ENCODE results near the gene DNASE1L2. TPM values are rescaled to one million over a fixed set of nuclear protein-coding genes. Genes with fewer than 3 reads are reported as not detected.

DNASE1L2 gene
- total RNA-seq, 1 donor from 2014 or later = 0.21 TPM

DNA sequence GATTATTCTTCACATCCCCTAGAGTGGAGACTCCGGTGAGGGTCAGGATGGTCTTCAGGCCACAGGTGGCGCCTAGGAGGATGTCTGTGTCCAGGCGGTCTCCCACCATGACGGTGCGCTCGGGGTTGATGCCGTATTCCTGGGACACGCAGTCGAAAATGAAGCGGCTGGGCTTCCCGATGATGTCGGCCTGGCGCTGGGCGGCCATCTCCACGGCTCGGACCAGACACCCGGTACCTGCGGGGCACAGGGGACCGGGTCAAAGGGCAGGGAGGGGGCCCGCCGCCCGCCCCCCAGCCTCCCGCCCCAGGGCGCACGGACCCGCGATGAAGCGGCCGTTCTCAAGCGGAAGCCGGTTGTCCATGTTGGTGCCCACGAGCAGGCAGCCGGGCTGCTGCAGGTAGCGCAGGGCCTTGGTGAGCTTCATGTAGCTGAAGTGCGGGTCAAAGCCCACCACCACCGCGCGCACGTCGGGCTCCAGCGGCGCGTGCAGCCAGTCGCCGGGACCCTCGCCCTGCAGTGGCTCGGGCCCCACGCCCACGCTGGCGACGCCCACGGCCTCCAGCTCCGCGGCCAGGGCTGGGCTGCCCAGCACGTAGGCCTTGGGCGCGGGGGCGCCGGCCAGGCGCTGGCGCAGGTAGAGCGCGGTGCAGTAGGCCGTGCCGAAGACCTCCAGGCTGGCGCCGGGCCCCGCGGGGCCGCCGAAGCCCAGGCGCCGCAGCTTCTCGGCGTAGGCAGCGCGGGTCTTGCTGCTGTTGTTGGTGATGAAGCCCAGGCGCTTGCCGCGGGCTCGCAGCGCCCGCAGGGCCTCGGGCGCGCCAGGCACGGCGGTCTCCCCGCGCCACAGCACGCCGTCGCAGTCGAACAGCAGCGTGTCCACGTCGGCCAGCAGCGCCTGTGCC lies 22.2 kb upstream of the DNASE1L2 start:
- TF ChIP-seq, protein P1, sequence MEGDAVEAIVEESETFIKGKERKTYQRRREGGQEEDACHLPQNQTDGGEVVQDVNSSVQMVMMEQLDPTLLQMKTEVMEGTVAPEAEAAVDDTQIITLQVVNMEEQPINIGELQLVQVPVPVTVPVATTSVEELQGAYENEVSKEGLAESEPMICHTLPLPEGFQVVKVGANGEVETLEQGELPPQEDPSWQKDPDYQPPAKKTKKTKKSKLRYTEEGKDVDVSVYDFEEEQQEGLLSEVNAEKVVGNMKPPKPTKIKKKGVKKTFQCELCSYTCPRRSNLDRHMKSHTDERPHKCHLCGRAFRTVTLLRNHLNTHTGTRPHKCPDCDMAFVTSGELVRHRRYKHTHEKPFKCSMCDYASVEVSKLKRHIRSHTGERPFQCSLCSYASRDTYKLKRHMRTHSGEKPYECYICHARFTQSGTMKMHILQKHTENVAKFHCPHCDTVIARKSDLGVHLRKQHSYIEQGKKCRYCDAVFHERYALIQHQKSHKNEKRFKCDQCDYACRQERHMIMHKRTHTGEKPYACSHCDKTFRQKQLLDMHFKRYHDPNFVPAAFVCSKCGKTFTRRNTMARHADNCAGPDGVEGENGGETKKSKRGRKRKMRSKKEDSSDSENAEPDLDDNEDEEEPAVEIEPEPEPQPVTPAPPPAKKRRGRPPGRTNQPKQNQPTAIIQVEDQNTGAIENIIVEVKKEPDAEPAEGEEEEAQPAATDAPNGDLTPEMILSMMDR (IDR thresholded peaks at IDR 0.05; ENCODE audit: insufficient read depth, low read length, poor library complexity, severe bottlenecking) = no peak
- Histone ChIP-seq H3K27me3 (ENCODE audit: control insufficient read depth, insufficient read depth, low read length) (no peaks in the 10 kb centered on the region), H3K36me3 (ENCODE audit: control insufficient read depth, insufficient read depth, low read length) (peaks cover 5% of the 10 kb centered on the region), H3K4me3 (ENCODE audit: low read depth, low read length) (peak overlapping the region; percentile 48)
- no peak for DNase-seq (ENCODE audit: low read depth)

DNA sequence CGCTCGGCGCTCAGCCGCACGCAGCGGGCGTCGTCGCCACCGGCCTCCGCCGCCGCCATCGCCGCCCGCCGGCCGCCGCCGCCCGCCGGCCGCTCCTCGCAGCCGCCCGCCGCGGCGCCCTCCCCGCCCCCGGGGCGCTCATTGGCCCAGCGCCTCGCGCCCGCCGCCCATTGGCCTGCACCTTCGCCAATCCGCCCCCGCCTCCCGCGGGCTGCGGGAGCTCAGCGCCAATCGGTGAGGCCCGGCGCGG lies 21.6 kb upstream of the DNASE1L2 start, which contains the start of gene PGP:
Gene PGP (minus strand): TSS at position 122 of the 250 bp plus-strand sequence. CDS start 63 bp downstream, at position 59.
- TF ChIP-seq, protein P1 (IDR thresholded peaks at IDR 0.05; ENCODE audit: insufficient read depth, low read length, poor library complexity, severe bottlenecking) = no peak
- peaks cover 5% of the 10 kb centered on the region for H3K36me3 ChIP-seq (ENCODE audit: control insufficient read depth, insufficient read depth, low read length)
- H3K4me3 ChIP-seq (ENCODE audit: low read depth, low read length) = peak within 1 kb of the TSS; percentile 85
- no peak for DNase-seq (ENCODE audit: low read depth)
- no peaks in the 10 kb centered on the region for H3K27me3 ChIP-seq (ENCODE audit: control insufficient read depth, insufficient read depth, low read length)

DNA sequence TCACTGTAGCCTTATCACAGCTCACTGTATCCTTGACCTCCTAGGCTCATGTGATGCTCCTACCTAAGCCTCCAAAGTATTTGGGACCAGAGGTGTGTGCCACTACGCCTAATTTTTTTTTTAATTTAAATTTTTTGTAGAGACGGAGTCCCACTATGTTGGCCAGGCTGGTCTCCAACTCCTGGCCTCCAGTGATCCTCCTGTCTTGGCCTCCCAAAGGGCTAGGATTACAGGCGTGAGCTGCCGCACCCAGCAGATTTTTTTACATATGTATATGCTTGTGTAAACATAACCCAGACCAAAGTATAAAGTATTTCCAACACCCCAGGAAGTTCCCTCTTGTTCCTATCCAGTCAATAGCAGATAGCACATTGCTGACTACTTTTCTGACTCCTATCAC lies 19.9 kb upstream of the DNASE1L2 start:
- TF ChIP-seq, protein P1 (IDR thresholded peaks at IDR 0.05; ENCODE audit: insufficient read depth, low read length, poor library complexity, severe bottlenecking) = no peak
- DNase-seq (ENCODE audit: low read depth) = no peak
- H3K27me3 ChIP-seq (ENCODE audit: control insufficient read depth, insufficient read depth, low read length) = no peaks in the 10 kb centered on the region
- H3K4me3 ChIP-seq (ENCODE audit: low read depth, low read length) = no peak overlapping the region
- H3K36me3 ChIP-seq (ENCODE audit: control insufficient read depth, insufficient read depth, low read length) = peaks cover 5% of the 10 kb centered on the region

DNA sequence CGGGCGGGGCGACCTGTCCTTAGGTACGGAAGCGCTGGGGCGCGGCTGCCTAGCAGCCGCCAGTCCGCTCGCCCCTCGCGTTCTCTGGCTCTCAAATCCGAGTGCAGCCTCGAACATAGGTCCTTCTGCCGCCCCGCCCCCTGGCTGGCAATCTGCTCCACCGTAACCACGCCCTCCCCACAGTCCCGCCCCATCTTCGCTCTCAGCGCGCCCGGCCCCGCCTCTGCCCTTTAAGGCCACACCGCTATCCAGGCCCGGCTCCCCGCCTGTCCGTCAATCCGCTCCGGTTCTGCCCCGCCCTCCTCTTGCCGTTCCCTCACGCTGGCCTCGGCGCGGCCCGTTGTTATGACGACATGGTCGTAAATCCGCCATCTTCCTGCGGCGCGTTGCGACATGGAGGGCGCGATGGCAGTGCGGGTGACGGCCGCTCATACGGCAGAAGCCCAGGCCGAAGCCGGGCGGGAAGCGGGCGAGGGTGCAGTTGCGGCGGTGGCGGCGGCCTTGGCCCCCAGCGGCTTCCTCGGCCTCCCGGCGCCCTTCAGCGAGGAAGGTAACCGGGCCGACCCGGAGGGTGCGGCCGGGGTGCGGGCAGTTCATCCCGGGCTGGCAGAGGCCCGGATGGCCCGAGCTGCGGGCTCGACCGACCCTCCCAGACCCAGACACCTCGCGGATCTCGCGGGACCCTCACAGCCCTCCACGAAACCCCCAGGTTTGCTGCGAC lies 12.9 kb upstream of the DNASE1L2 start, which contains the start of gene E4F1:
Gene E4F1 (plus strand): TSS at position 371 of the 721 bp plus-strand sequence. CDS start 23 bp downstream, at position 394.
- Histone ChIP-seq H3K36me3 (ENCODE audit: control insufficient read depth, insufficient read depth, low read length) (no peaks in the 10 kb centered on the region), H3K4me3 (ENCODE audit: low read depth, low read length) (peak within 1 kb of the TSS; percentile 95), H3K27me3 (ENCODE audit: control insufficient read depth, insufficient read depth, low read length) (no peaks in the 10 kb centered on the region)
- peak; percentile 97 for DNase-seq (ENCODE audit: low read depth)
- TF ChIP-seq, protein P1 (IDR thresholded peaks at IDR 0.05; ENCODE audit: insufficient read depth, low read length, poor library complexity, severe bottlenecking) = no peak

DNA sequence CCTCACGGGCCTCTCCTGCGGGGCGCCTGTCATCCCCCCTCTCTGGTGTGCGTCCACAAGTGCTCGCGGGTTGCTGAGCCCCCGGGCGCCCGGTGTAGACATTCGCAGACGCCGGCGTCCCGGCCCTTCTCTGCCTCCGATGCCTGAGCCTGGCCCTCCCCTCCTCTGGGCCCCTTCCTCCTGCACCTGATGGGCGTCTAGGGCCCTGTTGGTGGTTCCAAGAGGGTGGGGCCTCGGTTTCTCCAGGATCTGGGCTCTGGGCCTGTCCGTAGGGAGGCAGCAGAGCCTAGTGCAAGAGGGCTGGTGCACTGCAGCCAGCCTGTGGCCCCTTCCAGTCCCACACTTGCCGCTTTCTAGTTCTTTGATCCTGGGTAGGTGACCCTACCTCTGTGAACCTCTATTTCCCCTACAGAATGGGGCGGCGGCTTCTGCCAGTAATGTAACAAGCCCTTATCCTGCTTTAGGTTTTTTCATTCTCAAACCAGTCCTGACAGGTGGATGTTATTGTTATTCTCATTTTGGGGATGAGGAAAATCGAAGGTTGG lies 12.2 kb upstream of the DNASE1L2 start:
- no peaks in the 10 kb centered on the region for H3K27me3 ChIP-seq (ENCODE audit: control insufficient read depth, insufficient read depth, low read length)
- peak overlapping the region; percentile 95 for H3K4me3 ChIP-seq (ENCODE audit: low read depth, low read length)
- TF ChIP-seq, protein P1 (IDR thresholded peaks at IDR 0.05; ENCODE audit: insufficient read depth, low read length, poor library complexity, severe bottlenecking) = peak; percentile 30
- no peak for DNase-seq (ENCODE audit: low read depth)
- H3K36me3 ChIP-seq (ENCODE audit: control insufficient read depth, insufficient read depth, low read length) = no peaks in the 10 kb centered on the region
